OCI-LY7 (cell line): Measurements from ENCODE around the gene LHX4.

Experiments used
- CTCF ChIP-seq: fragments of 200-600 bp; sonication (generic); conservative IDR thresholded peaks from 2 replicates; pipeline ENCODE4 v1.5.1; 2014; ENCODE audit warnings: mild to moderate bottlenecking, antibody characterized with exemption, low read length, moderate library complexity, mixed read lengths
- EZH2phosphoT487 ChIP-seq: fragments of 200-600 bp; sonication (generic); IDR thresholded peaks from 2 replicates; pipeline ENCODE4 v1.6.1; 2018; ENCODE audit warnings: low read depth, borderline replicate concordance, mild to moderate bottlenecking, mixed run types, antibody characterized with exemption, low read length, moderate library complexity, mixed read lengths

- TF ChIP-seq CTCF, result no peak
- no peak for TF ChIP-seq EZH2phosphoT487
Observed at GRCh38 chr1:180251526-180252305, 21.7 kb downstream of the LHX4 start.
